BE2C (cell line): ENCODE data around the gene SUN2.

Experiments
- DNase-seq: peaks from one replicate; pipeline ENCODE4 v3.0.0-alpha.2; 2020
- H3K27me3 ChIP-seq: fragments of 250-450 bp; sonication (Bioruptor Pico); 2 replicates; pipeline ENCODE4 v1.5.1; 2020; ENCODE audit warnings: mild to moderate bottlenecking
- H3K36me3 ChIP-seq: fragments of 250-450 bp; sonication (Bioruptor Pico); 2 replicates; pipeline ENCODE4 v1.5.1; 2020; ENCODE audit warnings: mild to moderate bottlenecking
- H3K4me1 ChIP-seq: fragments of 250-450 bp; sonication (Bioruptor Pico); 2 replicates; pipeline ENCODE4 v1.5.1; 2020
- H3K4me3 ChIP-seq: 2 replicates; pipeline ENCODE4 v1.5.1; 2011; ENCODE audit warnings: low read depth, low read length
- H3K9me3 ChIP-seq: fragments of 250-450 bp; sonication (Bioruptor Pico); 2 replicates; pipeline ENCODE4 v1.5.1; 2020
- TF ChIP-seq, protein P1 (sequence below): IDR thresholded peaks from 2 replicates; pipeline ENCODE4 v1.5.1; 2012; ENCODE audit warnings: mild to moderate bottlenecking, low read depth, low read length

The SUN2 gene

DNA sequence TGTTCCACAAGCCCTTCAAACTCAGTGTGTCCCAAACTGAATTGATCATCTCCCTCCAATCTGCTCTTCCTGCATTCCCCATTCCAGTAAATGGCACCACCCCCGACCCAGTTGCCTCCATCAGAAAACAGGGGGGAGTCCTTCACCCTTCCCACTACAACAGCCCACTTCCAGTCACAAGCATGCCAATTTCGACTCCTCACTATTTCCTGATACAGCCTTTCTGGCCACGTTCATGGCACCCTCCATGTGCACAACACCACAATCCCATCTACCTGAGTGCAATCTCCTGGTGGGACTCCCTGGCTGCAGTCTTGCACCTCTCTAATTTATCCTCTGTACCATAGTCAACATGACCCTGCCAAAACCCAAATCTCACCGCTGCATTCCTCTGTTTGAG is 39.8 kb upstream of the SUN2 start:
- TF ChIP-seq, protein P1, sequence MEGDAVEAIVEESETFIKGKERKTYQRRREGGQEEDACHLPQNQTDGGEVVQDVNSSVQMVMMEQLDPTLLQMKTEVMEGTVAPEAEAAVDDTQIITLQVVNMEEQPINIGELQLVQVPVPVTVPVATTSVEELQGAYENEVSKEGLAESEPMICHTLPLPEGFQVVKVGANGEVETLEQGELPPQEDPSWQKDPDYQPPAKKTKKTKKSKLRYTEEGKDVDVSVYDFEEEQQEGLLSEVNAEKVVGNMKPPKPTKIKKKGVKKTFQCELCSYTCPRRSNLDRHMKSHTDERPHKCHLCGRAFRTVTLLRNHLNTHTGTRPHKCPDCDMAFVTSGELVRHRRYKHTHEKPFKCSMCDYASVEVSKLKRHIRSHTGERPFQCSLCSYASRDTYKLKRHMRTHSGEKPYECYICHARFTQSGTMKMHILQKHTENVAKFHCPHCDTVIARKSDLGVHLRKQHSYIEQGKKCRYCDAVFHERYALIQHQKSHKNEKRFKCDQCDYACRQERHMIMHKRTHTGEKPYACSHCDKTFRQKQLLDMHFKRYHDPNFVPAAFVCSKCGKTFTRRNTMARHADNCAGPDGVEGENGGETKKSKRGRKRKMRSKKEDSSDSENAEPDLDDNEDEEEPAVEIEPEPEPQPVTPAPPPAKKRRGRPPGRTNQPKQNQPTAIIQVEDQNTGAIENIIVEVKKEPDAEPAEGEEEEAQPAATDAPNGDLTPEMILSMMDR, result no peak
- Histone ChIP-seq H3K4me3 (no peak overlapping the region), H3K9me3 (no peaks in the 10 kb centered on the region; the same call in 1 of the 2 replicates), H3K27me3 (peaks cover 2% of the 10 kb centered on the region; the same call in 1 of the 2 replicates), H3K4me1 (peaks cover 6% of the 10 kb centered on the region; the same call in 1 of the 2 replicates), H3K36me3 (no peaks in the 10 kb centered on the region)
- DNase-seq, result no peak

DNA sequence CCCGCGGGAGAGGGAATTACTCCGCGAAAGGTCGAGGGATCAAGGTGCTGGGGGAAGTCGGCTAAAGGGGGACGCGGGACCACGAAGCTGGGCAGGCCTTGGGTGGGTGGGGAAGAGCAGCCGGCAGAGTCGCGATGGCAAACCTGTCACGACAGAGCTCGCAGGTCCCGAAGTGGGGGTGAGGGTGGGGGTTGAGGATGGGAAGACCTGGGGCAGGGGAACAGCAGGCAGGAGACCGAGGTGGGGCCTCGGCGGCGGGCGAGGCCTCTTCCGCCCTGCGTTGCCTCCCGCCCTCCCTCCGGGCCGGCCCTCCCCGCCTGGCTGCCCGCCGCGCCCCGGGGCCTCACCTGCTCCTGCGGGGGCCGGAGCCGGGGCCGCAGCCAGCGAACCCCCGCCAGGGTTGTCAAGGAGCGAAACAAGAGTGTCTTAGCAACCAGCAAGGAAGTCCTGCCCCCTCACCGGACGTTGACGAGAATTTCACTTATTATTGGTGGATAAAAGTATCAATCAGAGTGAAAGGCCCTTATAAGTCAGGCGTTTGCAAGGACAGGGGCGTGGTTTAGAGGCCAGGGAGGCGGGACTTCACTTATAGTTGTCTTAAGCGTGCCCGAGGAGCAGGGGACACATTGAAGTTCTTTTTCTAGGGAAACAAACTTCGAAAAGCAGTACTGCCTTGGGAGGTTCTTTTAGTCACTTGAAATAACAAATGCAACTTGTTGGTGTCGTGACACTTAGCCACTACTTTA is 38.1 kb upstream of the SUN2 start, which contains the start of gene DNAL4:
Gene DNAL4 (minus strand): TSS at position 423 of the 746 bp plus-strand sequence. CDS start 11,412 bp downstream, outside the sequence.
- TF ChIP-seq, protein P1, result no peak
- peaks cover 2% of the 10 kb centered on the region; the same call in 1 of the 2 replicates for H3K27me3 ChIP-seq
- H3K36me3 ChIP-seq, result no peaks in the 10 kb centered on the region
- H3K4me3 ChIP-seq, result peak within 1 kb of the TSS; percentile 73
- peak; percentile 94 for DNase-seq
- H3K4me1 ChIP-seq, result peaks cover 6% of the 10 kb centered on the region
- no peaks in the 10 kb centered on the region for H3K9me3 ChIP-seq

DNA sequence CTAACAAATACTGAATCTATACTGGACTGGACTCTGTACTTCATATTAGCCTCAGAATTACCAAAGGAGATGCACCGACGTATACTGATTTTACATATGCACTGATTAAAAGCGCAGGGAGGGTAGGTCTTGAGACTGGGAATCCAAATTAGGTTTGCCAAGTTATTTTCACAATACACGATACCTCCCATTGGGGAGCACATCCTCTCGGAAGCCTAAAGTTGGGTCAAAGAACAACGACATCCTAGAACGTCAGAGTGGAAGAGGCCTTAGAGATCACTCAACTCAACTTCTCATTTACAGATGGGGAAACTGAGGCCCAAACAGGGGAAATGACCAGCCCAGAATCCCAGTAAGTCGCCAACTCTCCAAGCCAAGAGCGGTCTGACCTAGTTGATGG is 37.5 kb upstream of the SUN2 start:
- Histone ChIP-seq H3K4me3 (peak overlapping the region; percentile 73), H3K4me1 (peaks cover 6% of the 10 kb centered on the region), H3K27me3 (peaks cover 2% of the 10 kb centered on the region; the same call in 1 of the 2 replicates), H3K9me3 (no peaks in the 10 kb centered on the region), H3K36me3 (no peaks in the 10 kb centered on the region)
- TF ChIP-seq, protein P1, result no peak
- DNase-seq, result no peak

DNA sequence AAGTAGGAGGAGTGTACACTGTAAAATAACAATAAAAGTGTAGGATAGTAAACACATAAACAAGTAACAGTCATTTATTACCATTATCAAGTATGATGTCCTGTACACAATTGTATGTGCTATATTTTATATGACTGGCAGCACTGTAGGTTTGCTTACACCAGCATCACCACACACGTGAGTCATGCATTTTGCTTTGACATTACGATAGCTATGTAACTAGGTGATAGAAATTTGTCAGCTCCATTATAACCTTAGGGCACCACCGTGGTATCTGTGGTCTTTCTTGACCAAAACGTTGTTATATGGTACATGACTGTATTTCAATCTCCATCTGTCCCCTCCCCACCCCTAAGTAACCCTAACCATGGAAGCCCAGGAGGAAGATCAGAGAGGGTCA is 37.0 kb upstream of the SUN2 start:
- Histone ChIP-seq H3K4me1 (peaks cover 10% of the 10 kb centered on the region), H3K9me3 (no peaks in the 10 kb centered on the region), H3K27me3 (peaks cover 2% of the 10 kb centered on the region; the same call in 1 of the 2 replicates), H3K4me3 (peak overlapping the region; percentile 73), H3K36me3 (no peaks in the 10 kb centered on the region)
- no peak for DNase-seq
- TF ChIP-seq, protein P1, result no peak

DNA sequence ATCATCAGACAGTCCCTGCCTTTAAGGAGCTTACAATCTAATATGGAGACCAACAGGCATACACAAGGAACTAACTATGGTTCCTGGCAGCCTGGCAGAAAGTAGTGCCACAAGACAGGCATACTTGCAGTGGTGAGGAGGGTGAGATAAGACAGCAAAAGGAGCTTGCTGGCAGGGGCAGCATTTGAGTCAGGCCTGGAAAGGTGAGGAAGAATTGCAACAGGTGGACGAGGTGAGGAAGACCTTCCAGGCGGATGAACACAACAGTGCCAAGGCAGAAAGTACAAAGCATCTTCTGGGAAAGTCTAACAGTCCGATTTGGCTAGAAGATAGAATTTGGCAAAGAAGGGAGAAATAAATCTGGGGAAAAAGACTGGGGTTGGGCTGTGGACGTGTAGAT is 33.8 kb upstream of the SUN2 start:
- Histone ChIP-seq H3K4me1 (peaks cover 32% of the 10 kb centered on the region), H3K36me3 (no peaks in the 10 kb centered on the region; the same call in 1 of the 2 replicates), H3K9me3 (no peaks in the 10 kb centered on the region), H3K27me3 (no peaks in the 10 kb centered on the region), H3K4me3 (no peak overlapping the region)
- DNase-seq, result no peak
- TF ChIP-seq, protein P1, result no peak

DNA sequence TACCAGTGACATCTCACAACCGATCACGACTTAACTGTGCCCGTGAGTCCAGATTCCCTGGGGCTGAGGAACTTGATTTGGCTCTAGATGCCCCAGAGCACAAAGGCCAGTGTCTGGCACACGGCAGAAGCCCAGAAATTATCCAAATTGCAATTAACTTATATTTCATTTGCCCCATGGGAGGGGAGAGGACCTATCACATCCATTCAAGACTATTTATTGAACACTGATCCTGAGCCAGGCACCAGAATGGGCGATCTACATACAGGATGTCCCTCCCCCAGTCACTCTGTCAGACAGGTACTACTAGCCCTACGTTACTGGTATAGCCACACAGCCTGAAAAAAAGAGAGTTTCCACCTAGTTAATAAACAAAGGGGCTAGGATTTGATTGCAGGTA is 33.0 kb upstream of the SUN2 start:
- Histone ChIP-seq H3K36me3 (no peaks in the 10 kb centered on the region; the same call in 1 of the 2 replicates), H3K4me1 (peaks cover 28% of the 10 kb centered on the region), H3K27me3 (no peaks in the 10 kb centered on the region), H3K4me3 (no peak overlapping the region), H3K9me3 (no peaks in the 10 kb centered on the region)
- peak; percentile 75 for DNase-seq
- TF ChIP-seq, protein P1, result no peak
